K562 (cell line): ENCODE data around the gene NBEAL1. TPM values are rescaled to one million over a fixed set of nuclear protein-coding genes. Genes with fewer than 3 reads are reported as not detected.
"Not testable (repeated sequence)": the region's sequence is repeated elsewhere in the genome, so short reads cannot be mapped to it uniquely, and the experiment has no call there.

Experiments used
- ATAC-seq: fragments of 200-7000 bp; cut with Tn5 transposase; 3 replicates; pipeline ENCODE4 v1.9.1; 2020; ENCODE audit warnings: moderate library complexity
- BruUV-seq: library from RNA; stranded (reverse); fragments of 400-500 nt; replicated peaks from 2 replicates; lab custom pipeline; 2021; lab: Mats Ljungman, UMichigan
- CTCF ChIA-PET: fragments of 300-600 bp; formaldehyde crosslinking; extraction: SDS; loops from one replicate; lab custom pipeline; 2021; ENCODE audit warnings: low intra/inter-chr PET ratio; lab: Yijun Ruan, JAX
- POLR2A ChIA-PET: fragments of 300-600, 350-650 bp; sonication (Branson Sonifier 250); formaldehyde crosslinking; extraction: SDS; loops from one replicate; lab custom pipeline; 2021; ENCODE audit warnings: antibody characterized with exemption, inconsistent platforms; lab: Yijun Ruan, JAX
- DNase-seq, 4 experiments: peaks; one replicate each; pipeline versions ENCODE4 v3.0.0 to v3.0.0-alpha.2; 2011 to 2018; ENCODE audit warnings: low spot score in 3 of 4, mixed read lengths in 3 of 4; ENCODE audit errors: extremely low read depth in 1 of 4
- FAIRE-seq: peaks from 2 replicates; lab custom pipeline; 2011; peaks lifted over from hg19 to GRCh38; lab: Jason Lieb, UNC
- H2AFZ ChIP-seq: 2 replicates; pipeline ENCODE4 v1.6.0; 2011; ENCODE audit warnings: low read depth, low read length, control low read depth, inconsistent platforms
- H3K27ac ChIP-seq: fragments of 200-600 bp; 3 replicates; pipeline ENCODE4 v1.8.0; 2011; ENCODE audit warnings: low read depth, mild to moderate bottlenecking, control low read depth, inconsistent platforms, low read length, moderate library complexity, mixed read lengths; ENCODE audit errors: extremely low read depth
- H3K27me3 ChIP-seq, 2 experiments: fragments of 300-600 bp in 1 of 2; 2 replicates in 1 of 2; 3 replicates in 1 of 2; pipeline versions ENCODE4 v1.6.0 to v1.8.0; 2011; ENCODE audit warnings: inconsistent platforms in 2 of 2, low read length in 2 of 2, mild to moderate bottlenecking in 1 of 2, mixed read lengths in 1 of 2, moderate library complexity in 1 of 2; ENCODE audit not compliant: control insufficient read depth in 2 of 2, insufficient read depth in 2 of 2
- H3K36me3 ChIP-seq: fragments of 300-600 bp; 3 replicates; pipeline ENCODE4 v1.8.0; 2011; ENCODE audit warnings: mild to moderate bottlenecking, low read length, inconsistent platforms; ENCODE audit not compliant: control insufficient read depth, insufficient read depth
- H3K4me1 ChIP-seq, 2 experiments: fragments of 200-600 bp in 1 of 2; replicated peaks in 1 of 2; 2 replicates in 1 of 2; 3 replicates in 1 of 2; pipeline versions ENCODE4 v1.5.1 to v1.8.0; 2011; ENCODE audit warnings: inconsistent platforms in 2 of 2, low read length in 2 of 2, mild to moderate bottlenecking in 1 of 2, mixed read lengths in 1 of 2, moderate library complexity in 1 of 2; ENCODE audit not compliant: control insufficient read depth in 2 of 2, insufficient read depth in 2 of 2
- H3K4me2 ChIP-seq: 2 replicates; pipeline ENCODE4 v1.6.1; 2011; ENCODE audit warnings: low read length, control low read depth, inconsistent platforms, mixed read lengths; ENCODE audit not compliant: insufficient read depth
- H3K4me3 ChIP-seq: fragments of 200-600 bp; sonication (generic), shearing (Covaris generic); 2 replicates; pipeline ENCODE4 v1.5.1; 2016; ENCODE audit warnings: control low read depth, inconsistent platforms
- H3K79me2 ChIP-seq: fragments of 200-600 bp; 3 replicates; pipeline ENCODE4 v1.8.0; 2011; ENCODE audit warnings: low read length, inconsistent platforms; ENCODE audit not compliant: control insufficient read depth, insufficient read depth
- H3K9ac ChIP-seq, 2 experiments: 2 replicates each; pipeline versions ENCODE4 v1.6.0 to v1.6.1; 2011; ENCODE audit warnings: low read depth in 2 of 2, low read length in 2 of 2, control low read depth in 1 of 2, inconsistent platforms in 1 of 2, mild to moderate bottlenecking in 1 of 2, mixed read lengths in 1 of 2; ENCODE audit not compliant: insufficient read depth in 1 of 2
- H3K9me1 ChIP-seq: one replicate; pipeline ENCODE4 v1.6.0; 2011; ENCODE audit warnings: inconsistent platforms, mild to moderate bottlenecking, low read length, moderate library complexity; ENCODE audit not compliant: control insufficient read depth, insufficient read depth
- H3K9me3 ChIP-seq: replicated peaks from 2 replicates; pipeline ENCODE4 v1.5.1; 2011; ENCODE audit warnings: low read depth, low read length, inconsistent platforms; ENCODE audit not compliant: control insufficient read depth, insufficient read depth
- H4K20me1 ChIP-seq: replicated peaks from 2 replicates; pipeline ENCODE4 v1.6.1; 2011; ENCODE audit warnings: low read length, inconsistent platforms, mixed read lengths; ENCODE audit not compliant: control insufficient read depth, insufficient read depth
- ARID1B ChIP-seq: fragments of 450-650 bp; IDR thresholded peaks from 2 replicates; pipeline ENCODE4 v1.6.1; 2016; ENCODE audit warnings: antibody characterized with exemption, mild to moderate bottlenecking, inconsistent platforms
- CBFA2T2 ChIP-seq: fragments of 450-650 bp; conservative IDR thresholded peaks from 2 replicates; pipeline ENCODE4 v1.6.1; 2017; ENCODE audit warnings: mild to moderate bottlenecking
- GATA2 ChIP-seq: sonication (generic); formaldehyde crosslinking; IDR thresholded peaks from 2 replicates; pipeline ENCODE4 v1.4.0; 2020; ENCODE audit warnings: mild to moderate bottlenecking, missing genetic modification reagents
- TCF3 ChIP-seq: sonication (generic); formaldehyde crosslinking; IDR thresholded peaks from 2 replicates; pipeline ENCODE4 v1.4.0; 2020; ENCODE audit warnings: mild to moderate bottlenecking, missing genetic modification reagents
- WGBS: fragments of 100-300 bp; shearing (Covaris generic); methylation state at CpG from one replicate; pipeline ENCODE4 v1.1.6; 2016; ENCODE audit warnings: low coverage, mixed read lengths; ENCODE audit not compliant: insufficient coverage; ENCODE audit errors: missing lambda C conversion rate; 5-methylcytosine and 5-hydroxymethylcytosine counted together
- in situ Hi-C: fragments of 300-500 bp; cut with MboI; formaldehyde crosslinking; loops from 4 replicates; pipeline ENCODE4 v1.15.0; 2018; ENCODE audit warnings: inconsistent platforms, mixed read lengths
- intact Hi-C: fragments of 100-400 bp; cut with micrococcal nuclease; formaldehyde crosslinking; loops from 2 replicates; pipeline ENCODE4 v1.14.2; 2022
- polyA plus RNA-seq, 8 experiments: library from polyadenylated mRNA; depleted of rRNA in 4 of 8; stranded (reverse) in 5 of 8; unstranded in 3 of 8; fragments of >200 nt; fragmentation: Nextera tagmentation in 2 of 8; fragmentation: Illumina TruSeq in 1 of 8; extraction: Ambion mirVana in 2 of 8; extraction: Trizol in 1 of 8; gene quantifications; 2 replicates each; pipeline versions ENCODE4 v1.2.1 to v1.2.3, GENCODE V29; 2011 to 2014; ENCODE audit warnings: inconsistent platforms in 1 of 8, missing spikeins in 1 of 8
- total RNA-seq, 7 experiments: library from RNA; depleted of rRNA in 6 of 7; stranded (reverse); fragments of >200 nt in 6 of 7; fragmentation: Illumina TruSeq in 2 of 7; extraction: Trizol in 2 of 7; gene quantifications; 2 replicates each; pipeline versions ENCODE4 v1.2.1 to v1.2.3, GENCODE V29; 2011 to 2021; ENCODE audit warnings: low replicate concordance in 1 of 7
- TF ChIP-seq, protein P1 (sequence below): fragments of 450-650 bp; IDR thresholded peaks from 2 replicates; pipeline ENCODE4 v1.6.1; 2018; ENCODE audit not compliant: partially characterized antibody

The NBEAL1 gene
- total and polyA plus RNA-seq, 9 of the 15 experiments (the other 6 are each of a cell fraction or from before 2014, with no cell fraction given) = 2.1 to 13.5 (median 7.3) TPM

- TF ChIP-seq, protein P1, sequence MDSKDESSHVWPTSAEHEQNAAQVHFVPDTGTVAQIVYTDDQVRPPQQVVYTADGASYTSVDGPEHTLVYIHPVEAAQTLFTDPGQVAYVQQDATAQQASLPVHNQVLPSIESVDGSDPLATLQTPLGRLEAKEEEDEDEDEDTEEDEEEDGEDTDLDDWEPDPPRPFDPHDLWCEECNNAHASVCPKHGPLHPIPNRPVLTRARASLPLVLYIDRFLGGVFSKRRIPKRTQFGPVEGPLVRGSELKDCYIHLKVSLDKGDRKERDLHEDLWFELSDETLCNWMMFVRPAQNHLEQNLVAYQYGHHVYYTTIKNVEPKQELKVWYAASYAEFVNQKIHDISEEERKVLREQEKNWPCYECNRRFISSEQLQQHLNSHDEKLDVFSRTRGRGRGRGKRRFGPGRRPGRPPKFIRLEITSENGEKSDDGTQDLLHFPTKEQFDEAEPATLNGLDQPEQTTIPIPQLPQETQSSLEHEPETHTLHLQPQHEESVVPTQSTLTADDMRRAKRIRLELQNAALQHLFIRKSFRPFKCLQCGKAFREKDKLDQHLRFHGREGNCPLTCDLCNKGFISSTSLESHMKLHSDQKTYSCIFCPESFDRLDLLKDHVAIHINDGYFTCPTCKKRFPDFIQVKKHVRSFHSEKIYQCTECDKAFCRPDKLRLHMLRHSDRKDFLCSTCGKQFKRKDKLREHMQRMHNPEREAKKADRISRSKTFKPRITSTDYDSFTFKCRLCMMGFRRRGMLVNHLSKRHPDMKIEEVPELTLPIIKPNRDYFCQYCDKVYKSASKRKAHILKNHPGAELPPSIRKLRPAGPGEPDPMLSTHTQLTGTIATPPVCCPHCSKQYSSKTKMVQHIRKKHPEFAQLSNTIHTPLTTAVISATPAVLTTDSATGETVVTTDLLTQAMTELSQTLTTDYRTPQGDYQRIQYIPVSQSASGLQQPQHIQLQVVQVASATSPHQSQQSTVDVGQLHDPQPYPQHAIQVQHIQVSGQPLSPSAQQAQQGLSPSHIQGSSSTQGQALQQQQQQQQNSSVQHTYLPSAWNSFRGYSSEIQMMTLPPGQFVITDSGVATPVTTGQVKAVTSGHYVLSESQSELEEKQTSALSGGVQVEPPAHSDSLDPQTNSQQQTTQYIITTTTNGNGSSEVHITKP = peak; percentile 97
- TF ChIP-seq CBFA2T2 = peak; percentile 60
- TF ChIP-seq TCF3 (CRISPR knock-in tag) = peak; percentile 80
- TF ChIP-seq GATA2 (CRISPR knock-in tag) = peak; percentile 34; the same call in 1 of the 2 replicates
- peak; percentile 88 for TF ChIP-seq ARID1B
These were observed 71.7 kb downstream of the NBEAL1 start (continued) for GRCh38 chr2:203086381-203086780.

- WGBS = no CpG with 5 or more reads among the region's 4 CpGs
- H3K9ac ChIP-seq, DNase-seq, H3K9me3 ChIP-seq, H3K4me1 ChIP-seq, in situ Hi-C loops, POLR2A ChIA-PET, H3K27me3 ChIP-seq, H3K36me3 ChIP-seq, ATAC-seq, H3K79me2 ChIP-seq, H3K4me2 ChIP-seq, H3K9me1 ChIP-seq, intact Hi-C loops, H3K4me3 ChIP-seq, BruUV-seq, H2AFZ ChIP-seq, H4K20me1 ChIP-seq, FAIRE-seq, H3K27ac ChIP-seq: not testable (repeated sequence)
- CTCF ChIA-PET = interaction anchor here (0.5 kb wide), 1 partner anchor 32 kb away, joined by 5 read pairs; no protein-coding TSS in a partner anchor
These were observed 76.0 kb downstream of the NBEAL1 start for GRCh38 chr2:203090721-203091120.
